H9 (cell line): ENCODE results near the gene AXIN1. TPM values are rescaled to one million over a fixed set of nuclear protein-coding genes. Genes with fewer than 3 reads are reported as not detected.

Source experiments
- DNase-seq: peaks from one replicate; pipeline ENCODE4 v3.0.0-alpha.2; 2017
- H2AFZ ChIP-seq: one replicate; pipeline ENCODE4 v1.6.1; 2013; ENCODE audit warnings: mild to moderate bottlenecking, low read length, control low read depth, moderate library complexity
- H2AK5ac ChIP-seq: 2 replicates; pipeline ENCODE4 v1.6.1; 2013; ENCODE audit warnings: low read length, control low read depth, mixed read lengths; ENCODE audit not compliant: insufficient read length
- H2BK120ac ChIP-seq: one replicate; pipeline ENCODE4 v1.6.1; 2013; ENCODE audit warnings: low read depth, mild to moderate bottlenecking, low read length, control low read depth, inconsistent platforms; ENCODE audit not compliant: poor library complexity, severe bottlenecking
- H2BK12ac ChIP-seq: 2 replicates; pipeline ENCODE4 v1.6.1; 2013; ENCODE audit warnings: low read length, control low read depth, mixed read lengths, low read depth; ENCODE audit not compliant: insufficient read length
- H2BK15ac ChIP-seq: 2 replicates; pipeline ENCODE4 v1.6.1; 2013; ENCODE audit warnings: low read depth, low read length, control low read depth
- H2BK20ac ChIP-seq: one replicate; pipeline ENCODE4 v1.6.1; 2013; ENCODE audit warnings: low read depth, mild to moderate bottlenecking, low read length, control low read depth, inconsistent platforms; ENCODE audit not compliant: poor library complexity, severe bottlenecking
- H2BK5ac ChIP-seq: 2 replicates; pipeline ENCODE4 v1.6.1; 2013; ENCODE audit warnings: low read length, control low read depth, mixed read lengths; ENCODE audit not compliant: insufficient read length
- H3K14ac ChIP-seq: 2 replicates; pipeline ENCODE4 v1.6.1; 2013; ENCODE audit warnings: low read length, control low read depth; ENCODE audit not compliant: insufficient read depth
- H3K18ac ChIP-seq: 2 replicates; pipeline ENCODE4 v1.6.1; 2013; ENCODE audit warnings: low read depth, mild to moderate bottlenecking, mixed read lengths, low read length, control low read depth; ENCODE audit not compliant: insufficient read length
- H3K23ac ChIP-seq: 2 replicates; pipeline ENCODE4 v1.6.1; 2013; ENCODE audit warnings: low read length, control low read depth, mixed read lengths, low read depth; ENCODE audit not compliant: insufficient read length
- H3K23me2 ChIP-seq: 2 replicates; pipeline ENCODE4 v1.6.1; 2013; ENCODE audit warnings: low read depth, mild to moderate bottlenecking, mixed read lengths, low read length, control low read depth; ENCODE audit not compliant: insufficient read length, poor library complexity, severe bottlenecking
- H3K27ac ChIP-seq: 2 replicates; pipeline ENCODE4 v1.5.1; 2013; ENCODE audit warnings: low read length, control low read depth, mixed read lengths, low read depth; ENCODE audit not compliant: insufficient read length
- H3K27me3 ChIP-seq: 2 replicates; pipeline ENCODE4 v1.6.1; 2013; ENCODE audit warnings: low read length, control low read depth, inconsistent platforms; ENCODE audit not compliant: insufficient read depth
- H3K4ac ChIP-seq: 2 replicates; pipeline ENCODE4 v1.6.1; 2013; ENCODE audit warnings: low read depth, mild to moderate bottlenecking, control low read depth, inconsistent platforms, low read length, moderate library complexity
- H3K4me1 ChIP-seq: 2 replicates; pipeline ENCODE4 v1.6.1; 2013; ENCODE audit warnings: low read length, control low read depth, inconsistent platforms; ENCODE audit not compliant: insufficient read depth
- H3K4me2 ChIP-seq: 2 replicates; pipeline ENCODE4 v1.6.1; 2013; ENCODE audit warnings: low read length, control low read depth, mixed read lengths; ENCODE audit not compliant: insufficient read length, insufficient read depth
- H3K56ac ChIP-seq: 2 replicates; pipeline ENCODE4 v1.6.1; 2013; ENCODE audit warnings: low read depth, mild to moderate bottlenecking, mixed read lengths, low read length, control low read depth; ENCODE audit not compliant: insufficient read length
- H3K79me1 ChIP-seq: 2 replicates; pipeline ENCODE4 v1.6.1; 2013; ENCODE audit warnings: low read depth, mild to moderate bottlenecking, moderate library complexity, low read length, control low read depth, inconsistent platforms; ENCODE audit not compliant: insufficient read depth, poor library complexity, severe bottlenecking
- H3K79me2 ChIP-seq: 2 replicates; pipeline ENCODE4 v1.6.1; 2013; ENCODE audit warnings: low read length, control low read depth, inconsistent platforms; ENCODE audit not compliant: insufficient read depth
- H3K9ac ChIP-seq: 2 replicates; pipeline ENCODE4 v1.6.1; 2013; ENCODE audit warnings: low read length, control low read depth, mixed read lengths; ENCODE audit not compliant: insufficient read length; ENCODE audit errors: extremely low read depth
- H3K9me3 ChIP-seq: one replicate; pipeline ENCODE4 v1.6.1; 2013; ENCODE audit warnings: low read depth, low read length, inconsistent platforms; ENCODE audit not compliant: control insufficient read depth
- H3T11ph ChIP-seq: one replicate; pipeline ENCODE4 v1.6.1; 2013; ENCODE audit warnings: mild to moderate bottlenecking, low read length, control low read depth, inconsistent platforms
- H4K20me1 ChIP-seq: one replicate; pipeline ENCODE4 v1.6.1; 2013; ENCODE audit not compliant: control insufficient read depth, insufficient read length, insufficient read depth
- H4K5ac ChIP-seq: 2 replicates; pipeline ENCODE4 v1.6.1; 2013; ENCODE audit warnings: low read depth, mild to moderate bottlenecking, mixed read lengths, low read length, control low read depth; ENCODE audit not compliant: insufficient read length
- H4K8ac ChIP-seq: replicated peaks from 2 replicates; pipeline ENCODE4 v1.6.1; 2013; ENCODE audit warnings: low read length, control low read depth, mixed read lengths, low read depth; ENCODE audit not compliant: insufficient read length
- H4K91ac ChIP-seq: 2 replicates; pipeline ENCODE4 v1.6.1; 2013; ENCODE audit warnings: low read depth, mild to moderate bottlenecking, moderate library complexity, mixed read lengths, low read length, control low read depth; ENCODE audit not compliant: insufficient read length
- H3K27ac Mint-ChIP-seq, 3 experiments: 2 replicates in 2 of 3; 3 replicates in 1 of 3; pipeline ENCODE4 v1.8.0; 2020 to 2021; ENCODE audit warnings: mixed read lengths in 3 of 3, mild to moderate bottlenecking in 1 of 3, moderate library complexity in 1 of 3
- H3K27me3 Mint-ChIP-seq: 2 replicates; pipeline ENCODE4 v1.8.0; 2021; ENCODE audit warnings: low read depth, mild to moderate bottlenecking, moderate library complexity, mixed read lengths
- H3K36me3 Mint-ChIP-seq, 3 experiments: 2 replicates in 2 of 3; 3 replicates in 1 of 3; pipeline ENCODE4 v1.8.0; 2020 to 2021; ENCODE audit warnings: low read depth in 3 of 3, mixed read lengths in 3 of 3; ENCODE audit not compliant: insufficient read depth in 1 of 3
- H3K4me1 Mint-ChIP-seq, 2 experiments: 2 replicates each; pipeline ENCODE4 v1.8.0; 2020; ENCODE audit warnings: mixed read lengths in 2 of 2
- H3K4me3 Mint-ChIP-seq, 2 experiments: 2 replicates in 1 of 2; 3 replicates in 1 of 2; pipeline ENCODE4 v1.8.0; 2020 to 2021; ENCODE audit warnings: mild to moderate bottlenecking in 2 of 2, mixed read lengths in 2 of 2, moderate library complexity in 1 of 2
- H3K9me3 Mint-ChIP-seq, 2 experiments: 2 replicates in 1 of 2; 3 replicates in 1 of 2; pipeline ENCODE4 v1.8.0; 2020; ENCODE audit warnings: mild to moderate bottlenecking in 2 of 2, mixed read lengths in 2 of 2, moderate library complexity in 1 of 2
- WGBS: extraction: QIAGEN DNeasy Blood & Tissue Kit; methylation state at CpG from one replicate; pipeline ENCODE4 v1.1.7; 2013; ENCODE audit warnings: missing lambda C conversion rate, low lambda C conversion rate, mixed read lengths; ENCODE audit not compliant: insufficient read length; ENCODE audit errors: extremely low coverage; 5-methylcytosine and 5-hydroxymethylcytosine counted together
- total RNA-seq: library from RNA; stranded (reverse); gene quantifications from 2 replicates; pipeline ENCODE4 v1.2.1, GENCODE V29; 2021
- TF ChIP-seq, protein P1 (sequence below): fragments of 200-600 bp; sonication (generic); conservative IDR thresholded peaks from 3 replicates; pipeline ENCODE4 v1.8.0; 2021; ENCODE audit warnings: antibody characterized with exemption, mild to moderate bottlenecking

The AXIN1 gene
- total RNA-seq, 1 experiment from 2014 or later: 50.9 TPM

GRCh38 chr16:269061-269796, 83.3 kb downstream of the AXIN1 start:
- Histone ChIP-seq H2BK15ac (no peak overlapping the region), H3K79me2 (no peaks in the 10 kb centered on the region), H3K56ac (no peak overlapping the region), H2AK5ac (no peak overlapping the region), H3K9ac (no peak overlapping the region), H3K9me3 (no peaks in the 10 kb centered on the region), H4K5ac (no peak overlapping the region), H3K14ac (no peak overlapping the region), H3K18ac (no peak overlapping the region), H3K23ac (no peak overlapping the region), H2BK12ac (no peak overlapping the region), H3K27ac (no peak overlapping the region), H4K91ac (no peak overlapping the region), H3K4ac (no peak overlapping the region), H2BK5ac (no peak overlapping the region), H4K20me1 (no peaks in the 10 kb centered on the region), H3T11ph (no peak overlapping the region), H3K23me2 (no peaks in the 10 kb centered on the region), H3K4me2 (no peak overlapping the region), H3K79me1 (no peaks in the 10 kb centered on the region), H4K8ac (no peak overlapping the region), H2BK120ac (no peak overlapping the region), H2AFZ (no peak overlapping the region), H2BK20ac (no peak overlapping the region), H3K4me1 (no peaks in the 10 kb centered on the region), H3K27me3 (no peaks in the 10 kb centered on the region)
- H3K9me3 Mint-ChIP-seq: no peaks in the 10 kb centered on the region; a peak in 1 of 5 replicates
- H3K4me1 Mint-ChIP-seq: peaks cover 0 to 6% of the 10 kb centered on the region in 2 experiments; a peak in 1 of 4 replicates
- DNase-seq: peak; percentile 36
- no CpG with 5 or more reads among the region's 24 CpGs for WGBS
- peaks cover 0 to 2% (median 0%) of the 10 kb centered on the region in 3 experiments; a peak in 1 of 7 replicates for H3K36me3 Mint-ChIP-seq
- peaks cover 3% of the 10 kb centered on the region for H3K27me3 Mint-ChIP-seq
- H3K4me3 Mint-ChIP-seq: no peak overlapping the region
- no peak overlapping the region for H3K27ac Mint-ChIP-seq
- TF ChIP-seq, protein P1, sequence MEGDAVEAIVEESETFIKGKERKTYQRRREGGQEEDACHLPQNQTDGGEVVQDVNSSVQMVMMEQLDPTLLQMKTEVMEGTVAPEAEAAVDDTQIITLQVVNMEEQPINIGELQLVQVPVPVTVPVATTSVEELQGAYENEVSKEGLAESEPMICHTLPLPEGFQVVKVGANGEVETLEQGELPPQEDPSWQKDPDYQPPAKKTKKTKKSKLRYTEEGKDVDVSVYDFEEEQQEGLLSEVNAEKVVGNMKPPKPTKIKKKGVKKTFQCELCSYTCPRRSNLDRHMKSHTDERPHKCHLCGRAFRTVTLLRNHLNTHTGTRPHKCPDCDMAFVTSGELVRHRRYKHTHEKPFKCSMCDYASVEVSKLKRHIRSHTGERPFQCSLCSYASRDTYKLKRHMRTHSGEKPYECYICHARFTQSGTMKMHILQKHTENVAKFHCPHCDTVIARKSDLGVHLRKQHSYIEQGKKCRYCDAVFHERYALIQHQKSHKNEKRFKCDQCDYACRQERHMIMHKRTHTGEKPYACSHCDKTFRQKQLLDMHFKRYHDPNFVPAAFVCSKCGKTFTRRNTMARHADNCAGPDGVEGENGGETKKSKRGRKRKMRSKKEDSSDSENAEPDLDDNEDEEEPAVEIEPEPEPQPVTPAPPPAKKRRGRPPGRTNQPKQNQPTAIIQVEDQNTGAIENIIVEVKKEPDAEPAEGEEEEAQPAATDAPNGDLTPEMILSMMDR: no peak
